ENCODE measurements around the gene HIF3A. TPM values are rescaled to one million over a fixed set of nuclear protein-coding genes. Genes with fewer than 3 reads are reported as not detected.
"Not testable (repeated sequence)": the region's sequence is repeated elsewhere in the genome, so short reads cannot be mapped to it uniquely, and the experiment has no call there.

Gene HIF3A
- total RNA-seq, 2 experiments from 2014 or later: not detected

DNA sequence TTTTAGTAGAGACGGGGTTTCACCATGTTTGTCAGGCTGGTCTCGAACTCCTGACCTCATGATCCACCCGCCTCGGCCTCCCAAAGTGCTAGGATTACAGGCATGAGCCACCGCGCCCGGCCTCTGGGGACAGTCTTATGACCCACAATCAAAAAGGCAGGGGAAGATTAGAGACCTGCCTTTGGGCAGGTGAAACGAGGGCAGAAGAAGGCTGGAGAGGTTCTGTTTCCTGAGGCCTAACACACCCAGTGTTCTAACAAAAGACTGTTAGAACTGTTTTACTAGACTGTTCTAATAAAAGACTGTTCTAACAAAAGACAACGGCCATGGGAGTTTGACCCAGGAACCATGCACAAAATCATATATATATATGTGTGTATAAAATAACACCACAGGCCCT is 26.4 kb downstream of the HIF3A start:
- H3K27ac Mint-ChIP-seq: not testable (repeated sequence)

DNA sequence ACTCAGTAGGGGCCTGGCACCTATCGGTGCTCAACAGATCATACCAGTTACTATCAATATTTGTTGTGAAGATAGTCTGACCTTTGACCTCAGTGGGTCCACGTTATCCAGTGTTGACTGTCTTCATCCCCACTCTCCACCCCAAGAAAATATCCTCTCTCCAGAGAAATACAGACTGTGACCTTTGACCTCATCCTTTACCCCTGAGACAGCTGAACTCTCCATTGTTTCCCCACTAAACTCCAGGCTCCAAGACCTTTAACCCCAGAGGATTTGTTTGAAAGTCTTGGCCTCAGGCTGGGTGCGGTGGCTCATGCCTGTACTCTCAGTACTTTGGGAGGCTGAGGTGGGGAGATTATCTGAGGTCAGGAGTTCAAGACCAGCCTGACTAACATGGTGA is 27.4 kb downstream of the HIF3A start:
- H3K27me3 Mint-ChIP-seq: no peaks in the 10 kb centered on the region
- CTCF ChIA-PET: no interaction called here
- H3K9me3 Mint-ChIP-seq: peaks cover 25% of the 10 kb centered on the region
- no peak overlapping the region for H3K27ac Mint-ChIP-seq
- no peak for DNase-seq
- peaks cover 4% of the 10 kb centered on the region for H3K36me3 Mint-ChIP-seq (ENCODE audit: low read depth)
- H3K4me1 Mint-ChIP-seq: no peaks in the 10 kb centered on the region
- H3K4me3 Mint-ChIP-seq: no peak overlapping the region
- POLR2A ChIA-PET: no interaction called here

More for the DNA sequence above, 26.4 kb downstream of the HIF3A start:
- H3K4me1 Mint-ChIP-seq; POLR2A ChIA-PET; CTCF ChIA-PET; H3K36me3 Mint-ChIP-seq (ENCODE audit: low read depth); DNase-seq; H3K4me3 Mint-ChIP-seq; H3K27me3 Mint-ChIP-seq: not testable (repeated sequence)
- H3K9me3 Mint-ChIP-seq: peaks cover 21% of the 10 kb centered on the region

DNA sequence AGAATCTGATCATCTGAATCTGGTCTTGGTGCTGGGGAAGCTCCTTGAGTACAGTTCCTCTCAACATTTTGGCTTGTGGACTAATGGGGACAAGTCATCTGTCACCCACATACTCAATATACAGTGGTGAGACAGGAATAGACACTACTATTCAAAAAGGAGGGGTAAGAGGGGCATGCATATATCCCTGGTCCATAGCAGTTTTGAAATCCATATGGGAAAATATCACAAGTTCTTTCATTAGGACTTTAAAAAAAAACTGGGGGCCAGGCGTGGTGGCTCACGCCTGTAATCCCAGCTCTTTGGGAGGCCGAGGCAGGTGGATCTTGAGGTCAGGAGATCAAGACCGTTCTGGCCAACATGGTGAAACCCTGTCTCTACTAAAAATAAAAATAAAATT is 29.8 kb downstream of the HIF3A start:
- Mint-ChIP-seq H3K9me3 (peaks cover 32% of the 10 kb centered on the region), H3K27me3 (peaks cover 2% of the 10 kb centered on the region), H3K27ac (no peak overlapping the region), H3K36me3 (ENCODE audit: low read depth) (peaks cover 4% of the 10 kb centered on the region), H3K4me3 (no peak overlapping the region), H3K4me1 (no peaks in the 10 kb centered on the region)
- DNase-seq: no peak
- CTCF ChIA-PET: interaction anchor here (1.0 kb wide), 1 partner anchor 46 kb away, joined by 3 read pairs; no protein-coding TSS in a partner anchor
- POLR2A ChIA-PET: no interaction called here

DNA sequence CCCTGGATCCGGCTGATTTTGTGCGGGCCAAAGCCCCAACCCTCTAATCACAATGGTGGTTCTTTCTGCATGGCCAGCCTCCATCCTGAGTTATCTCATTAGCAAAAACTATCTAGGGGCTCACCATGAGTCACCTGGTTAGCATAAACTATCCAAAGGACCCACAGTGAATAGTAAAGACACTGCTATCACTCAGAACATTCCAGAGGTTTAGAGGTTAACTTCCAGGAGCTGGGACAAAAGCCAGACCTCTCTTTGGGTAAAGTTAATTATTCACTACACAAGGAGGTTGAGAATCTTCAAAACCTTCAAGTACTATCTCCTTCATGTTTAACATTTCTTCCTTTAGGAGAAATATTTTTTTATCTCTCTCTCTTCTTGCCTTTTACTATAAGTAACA is 31.2 kb downstream of the HIF3A start:
- H3K36me3 Mint-ChIP-seq (ENCODE audit: low read depth): peaks cover 4% of the 10 kb centered on the region
- ChIA-PET CTCF (no interaction called here), POLR2A (no interaction called here)
- no peak overlapping the region for H3K27ac Mint-ChIP-seq
- peaks cover 2% of the 10 kb centered on the region for H3K27me3 Mint-ChIP-seq
- H3K9me3 Mint-ChIP-seq: peaks cover 32% of the 10 kb centered on the region
- no peaks in the 10 kb centered on the region for H3K4me1 Mint-ChIP-seq
- DNase-seq: no peak
- H3K4me3 Mint-ChIP-seq: no peak overlapping the region

DNA sequence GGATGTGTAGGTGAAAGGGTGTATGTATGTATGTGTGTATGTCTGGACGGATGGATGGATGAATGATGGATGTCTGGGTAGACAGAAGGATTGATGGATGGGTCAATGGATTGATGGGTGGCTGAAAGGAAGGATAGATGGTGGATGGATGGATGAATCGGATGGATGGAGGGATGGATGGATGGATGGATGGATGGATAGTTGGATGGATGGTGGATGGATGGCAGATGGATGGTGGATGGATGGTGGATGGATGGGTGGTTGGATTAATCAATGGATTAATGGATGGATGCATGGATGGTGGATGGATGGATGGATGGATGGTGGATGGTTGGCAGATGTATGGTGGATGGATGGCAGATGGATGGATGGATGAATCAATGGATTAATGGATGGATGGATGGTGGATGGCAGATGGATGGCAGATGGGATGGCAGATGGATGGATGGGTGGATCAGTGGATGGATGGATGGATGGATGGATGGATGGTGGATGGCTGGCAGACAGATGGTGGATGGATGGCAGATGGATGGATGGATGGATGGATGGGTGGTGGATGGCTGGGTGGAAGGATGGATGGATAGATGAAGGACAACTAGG is 33.6 kb downstream of the HIF3A start:
- H3K27ac Mint-ChIP-seq: no peak overlapping the region
- H3K9me3 Mint-ChIP-seq: peaks cover 29% of the 10 kb centered on the region
- ChIA-PET CTCF (no interaction called here), POLR2A (no interaction called here)
- H3K4me1 Mint-ChIP-seq: no peaks in the 10 kb centered on the region
- peaks cover 2% of the 10 kb centered on the region for H3K27me3 Mint-ChIP-seq
- peaks cover 4% of the 10 kb centered on the region for H3K36me3 Mint-ChIP-seq (ENCODE audit: low read depth)
- H3K4me3 Mint-ChIP-seq: no peak overlapping the region
- DNase-seq: no peak

DNA sequence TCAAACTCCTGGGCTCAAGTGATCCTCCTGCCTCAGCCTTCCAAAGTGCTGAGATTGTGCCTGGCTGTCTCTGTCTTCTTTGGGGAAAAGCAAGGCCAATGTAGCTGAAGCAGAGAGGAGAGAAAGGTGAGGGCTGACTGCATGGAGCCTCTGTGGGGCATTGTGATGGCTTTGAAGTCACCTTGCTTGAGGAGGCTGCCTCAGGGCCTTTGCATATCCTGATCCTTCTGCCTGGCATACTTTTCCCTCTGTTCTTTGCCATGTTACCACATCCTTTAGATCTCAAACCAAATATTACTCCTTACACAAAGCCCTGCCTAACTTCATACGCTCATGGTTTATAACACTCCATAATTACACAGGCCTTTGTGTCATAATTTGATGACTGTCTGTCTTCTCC is 40.6 kb downstream of the HIF3A start:
- H3K27me3 Mint-ChIP-seq: peaks cover 11% of the 10 kb centered on the region
- CTCF ChIA-PET: no interaction called here

DNA sequence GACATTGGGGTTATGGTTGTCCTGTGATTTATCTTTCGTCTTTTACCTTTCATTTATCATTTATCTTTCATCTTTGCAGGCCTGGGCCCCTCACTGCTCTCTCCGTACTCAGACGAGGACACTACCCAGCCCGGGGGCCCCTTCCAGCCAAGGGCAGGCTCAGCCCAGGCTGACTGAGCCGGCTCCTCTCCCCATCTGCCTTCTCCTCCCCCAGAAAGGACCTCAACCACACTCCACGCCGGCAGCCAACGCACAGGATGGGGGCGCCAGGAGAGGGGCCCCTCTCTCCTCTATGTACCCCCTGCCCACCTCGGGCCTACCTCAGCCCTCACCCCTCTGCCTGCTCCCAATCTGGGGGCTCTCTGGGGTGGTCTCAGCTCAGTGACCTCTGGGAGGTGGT is 42.6 kb downstream of the HIF3A start:
- ChIA-PET CTCF (no interaction called here), POLR2A (no interaction called here)
- H3K4me1 Mint-ChIP-seq: no peaks in the 10 kb centered on the region
- H3K27ac Mint-ChIP-seq: no peak overlapping the region
- H3K9me3 Mint-ChIP-seq: no peaks in the 10 kb centered on the region
- H3K27me3 Mint-ChIP-seq: peaks cover 20% of the 10 kb centered on the region
- no peak for DNase-seq
- H3K4me3 Mint-ChIP-seq: no peak overlapping the region
- H3K36me3 Mint-ChIP-seq (ENCODE audit: low read depth): no peaks in the 10 kb centered on the region

More for the DNA sequence above, 40.6 kb downstream of the HIF3A start:
- H3K9me3 Mint-ChIP-seq: no peaks in the 10 kb centered on the region
- no peaks in the 10 kb centered on the region for H3K4me1 Mint-ChIP-seq
- POLR2A ChIA-PET: no interaction called here
- DNase-seq: no peak
- H3K27ac Mint-ChIP-seq: no peak overlapping the region
- H3K36me3 Mint-ChIP-seq (ENCODE audit: low read depth): no peaks in the 10 kb centered on the region
- no peak overlapping the region for H3K4me3 Mint-ChIP-seq

DNA sequence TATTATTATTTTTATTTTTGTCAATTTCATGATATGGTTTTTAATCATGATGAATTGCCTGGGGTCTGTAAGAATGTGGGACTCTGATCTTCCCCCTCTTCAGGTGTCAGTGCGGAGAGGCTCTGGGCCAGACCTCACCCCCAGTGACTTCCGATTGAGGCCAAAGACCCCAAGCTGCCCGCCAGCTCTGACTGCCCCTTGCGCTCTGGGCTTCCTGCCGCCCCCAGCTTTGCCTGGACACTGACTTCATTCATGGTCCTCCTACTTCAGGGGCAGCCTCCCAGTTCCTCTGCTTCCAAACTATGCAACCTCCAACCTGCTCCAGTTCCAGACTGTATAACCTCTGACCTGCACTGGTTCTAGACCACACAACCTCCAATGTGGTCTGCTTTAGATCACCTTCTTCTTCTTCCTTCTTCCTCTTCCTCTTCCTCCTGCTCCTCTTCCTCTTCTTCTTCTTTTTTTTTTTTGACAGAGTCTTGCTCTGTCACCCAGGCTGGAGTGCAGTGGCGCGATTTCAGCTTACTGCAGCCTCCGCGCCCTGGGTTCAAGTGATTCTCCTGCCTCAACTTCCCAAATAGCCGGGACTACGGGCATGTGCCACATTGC is 43.3 kb downstream of the HIF3A start:
- POLR2A ChIA-PET: no interaction called here
- no peaks in the 10 kb centered on the region for H3K36me3 Mint-ChIP-seq (ENCODE audit: low read depth)
- CTCF ChIA-PET: interaction anchor here (1.1 kb wide), 1 partner anchor 312 kb away, joined by 4 read pairs; no protein-coding TSS in a partner anchor
- H3K4me1 Mint-ChIP-seq: no peaks in the 10 kb centered on the region
- DNase-seq: no peak
- no peaks in the 10 kb centered on the region for H3K9me3 Mint-ChIP-seq
- peaks cover 20% of the 10 kb centered on the region for H3K27me3 Mint-ChIP-seq
- no peak overlapping the region for H3K4me3 Mint-ChIP-seq
- H3K27ac Mint-ChIP-seq: no peak overlapping the region

DNA sequence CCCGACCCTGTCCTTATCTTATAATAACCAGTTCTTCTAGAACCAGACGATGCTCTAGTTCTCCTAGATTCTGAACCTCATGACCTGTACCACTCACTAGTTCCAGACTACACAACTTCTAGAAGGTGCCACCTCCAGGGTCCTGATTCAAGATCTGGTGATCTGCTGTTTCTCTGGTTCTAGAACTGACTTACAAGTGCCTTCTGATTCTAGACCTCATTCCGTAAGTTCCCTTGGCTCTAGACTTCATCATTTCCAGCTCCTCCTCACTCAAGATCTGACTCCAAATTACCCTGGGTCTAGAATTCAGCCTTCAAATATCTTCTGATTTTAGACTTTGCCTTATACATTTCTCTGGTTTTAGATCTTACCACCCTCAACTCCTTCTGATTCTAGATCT is 45.1 kb downstream of the HIF3A start:
- H3K27ac Mint-ChIP-seq: no peak overlapping the region
- H3K9me3 Mint-ChIP-seq: no peaks in the 10 kb centered on the region
- DNase-seq: no peak
- H3K27me3 Mint-ChIP-seq: peaks cover 20% of the 10 kb centered on the region
- H3K4me3 Mint-ChIP-seq: no peak overlapping the region
- ChIA-PET CTCF (no interaction called here), POLR2A (no interaction called here)
- peaks cover 9% of the 10 kb centered on the region for H3K4me1 Mint-ChIP-seq
- no peaks in the 10 kb centered on the region for H3K36me3 Mint-ChIP-seq (ENCODE audit: low read depth)

DNA sequence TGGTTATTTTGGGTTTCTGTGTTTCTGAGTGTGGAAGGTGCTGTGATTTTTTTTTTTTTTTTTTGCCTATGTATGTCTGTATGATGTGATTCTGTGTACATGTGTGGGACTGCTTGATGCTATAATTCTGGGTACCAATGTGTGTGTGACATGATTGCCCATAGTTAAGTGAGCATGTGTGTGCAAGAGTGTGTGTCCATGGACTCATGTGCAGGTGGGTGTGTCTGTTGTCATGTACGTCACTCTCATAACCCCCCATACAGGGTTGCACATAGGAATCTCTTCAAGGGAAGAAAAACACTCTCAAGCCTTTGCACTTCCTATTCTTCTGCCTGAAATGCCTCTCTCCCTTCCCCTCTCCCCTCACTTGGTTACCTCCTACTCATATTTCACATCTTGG is 47.5 kb downstream of the HIF3A start:
- POLR2A ChIA-PET: no interaction called here
- CTCF ChIA-PET: no interaction called here
- H3K4me1 Mint-ChIP-seq: peaks cover 29% of the 10 kb centered on the region
- H3K27me3 Mint-ChIP-seq: peaks cover 20% of the 10 kb centered on the region
- no peak overlapping the region for H3K27ac Mint-ChIP-seq
- peaks cover 18% of the 10 kb centered on the region for H3K36me3 Mint-ChIP-seq (ENCODE audit: low read depth)
- no peak overlapping the region for H3K4me3 Mint-ChIP-seq
- no peak for DNase-seq
- no peaks in the 10 kb centered on the region for H3K9me3 Mint-ChIP-seq

DNA sequence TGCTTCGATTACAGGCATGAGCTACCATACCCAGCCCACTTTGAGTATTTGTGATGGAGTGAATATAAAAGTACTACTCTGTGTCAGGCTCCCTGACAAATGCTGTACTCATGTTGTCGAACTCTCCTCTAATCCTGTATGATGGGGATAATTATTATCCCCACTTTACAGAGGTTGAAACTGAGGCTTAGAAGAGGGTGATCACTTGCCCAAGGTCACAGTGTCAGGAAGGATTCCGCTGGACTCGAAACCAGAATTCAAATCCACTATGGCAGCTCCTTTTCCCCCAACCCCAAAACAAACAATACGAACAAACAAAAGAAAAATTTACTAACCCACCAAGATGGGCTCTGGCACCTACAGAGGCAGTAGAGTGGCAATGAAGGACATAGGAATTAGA is 48.3 kb downstream of the HIF3A start:
- no peaks in the 10 kb centered on the region for H3K9me3 Mint-ChIP-seq
- H3K36me3 Mint-ChIP-seq (ENCODE audit: low read depth): peaks cover 22% of the 10 kb centered on the region
- ChIA-PET POLR2A (no interaction called here), CTCF (no interaction called here)
- DNase-seq: no peak
- peaks cover 20% of the 10 kb centered on the region for H3K27me3 Mint-ChIP-seq
- H3K4me1 Mint-ChIP-seq: peaks cover 37% of the 10 kb centered on the region
- H3K27ac Mint-ChIP-seq: peak overlapping the region; percentile 11
- H3K4me3 Mint-ChIP-seq: peak overlapping the region; percentile 94

DNA sequence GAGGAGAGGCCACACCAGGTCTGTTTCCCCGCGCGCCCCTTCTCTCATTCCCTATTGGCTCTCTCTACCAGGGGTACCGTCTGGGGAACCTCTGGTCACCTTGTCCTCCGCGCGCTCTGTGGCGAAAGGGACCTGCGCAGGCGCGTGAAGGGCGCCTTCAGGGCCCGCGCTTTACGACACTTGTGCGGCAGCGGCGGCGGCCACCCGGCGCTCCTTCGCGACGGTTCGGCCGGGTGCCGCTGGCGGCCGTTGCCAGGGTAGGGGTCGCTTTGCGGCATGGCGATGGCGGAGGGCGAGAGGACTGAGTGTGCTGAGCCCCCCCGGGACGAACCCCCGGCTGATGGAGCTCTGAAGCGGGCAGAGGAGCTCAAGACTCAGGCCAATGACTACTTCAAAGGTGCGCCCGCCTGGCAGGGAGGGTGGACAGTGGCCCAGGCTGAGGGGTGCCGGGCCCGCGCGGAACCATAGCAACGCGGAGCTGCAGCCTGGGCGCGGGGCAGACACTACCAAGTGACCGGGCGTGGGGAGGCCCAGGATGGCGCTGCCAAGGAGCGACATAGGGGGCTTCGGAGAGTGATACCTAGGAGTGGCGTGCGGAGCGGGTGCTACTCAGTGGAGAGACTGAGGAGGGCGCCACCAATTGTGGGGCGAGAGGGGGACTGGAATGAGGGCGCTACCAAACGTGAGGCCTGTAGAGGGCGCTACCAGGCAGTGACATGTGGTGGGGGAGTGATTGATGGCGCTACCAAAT is 50.2 kb downstream of the HIF3A start, which contains the start of gene PPP5C:
Gene PPP5C (plus strand): TSS at position 267 of the 751 bp plus-strand sequence. CDS start 10 bp downstream, at position 277.
- peak within 1 kb of the TSS; percentile 94 for H3K4me3 Mint-ChIP-seq
- no peaks in the 10 kb centered on the region for H3K9me3 Mint-ChIP-seq
- H3K36me3 Mint-ChIP-seq (ENCODE audit: low read depth): peaks cover 26% of the 10 kb centered on the region
- peak within 1 kb of the TSS; percentile 84 for H3K27ac Mint-ChIP-seq
- ChIA-PET POLR2A (interaction anchor here (0.6 to 1.1 kb wide), 4 partner anchors 10 to 1851 kb away, joined by 3 to 4 read pairs (median 3); no protein-coding TSS in a partner anchor), CTCF (interaction anchor here (0.7 to 2.3 kb wide), 13 partner anchors 9 to 1986 kb away, joined by 3 to 9 read pairs (median 4); no protein-coding TSS in a partner anchor)
- DNase-seq: peak; percentile 91
- peaks cover 11% of the 10 kb centered on the region for H3K27me3 Mint-ChIP-seq
- peaks cover 55% of the 10 kb centered on the region for H3K4me1 Mint-ChIP-seq

DNA sequence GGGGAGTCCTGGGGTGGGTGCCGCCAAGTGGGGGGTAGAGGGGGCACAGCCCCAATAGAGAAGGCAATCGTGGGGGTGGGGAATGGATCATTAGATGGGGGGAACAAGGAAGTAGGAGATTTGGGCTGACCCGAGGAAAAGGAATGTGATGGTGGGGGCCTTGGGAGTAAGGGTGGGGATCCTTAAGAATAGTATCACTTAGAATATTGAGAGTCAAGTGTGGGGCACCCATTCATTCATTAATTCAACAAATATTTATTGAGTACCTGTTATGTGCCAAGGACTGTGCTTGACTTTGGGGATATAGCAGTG is 50.7 kb downstream of the HIF3A start:
- Mint-ChIP-seq H3K36me3 (ENCODE audit: low read depth) (peaks cover 26% of the 10 kb centered on the region), H3K27ac (peak overlapping the region; percentile 84), H3K9me3 (no peaks in the 10 kb centered on the region), H3K4me1 (peaks cover 57% of the 10 kb centered on the region), H3K4me3 (peak overlapping the region; percentile 94), H3K27me3 (peaks cover 8% of the 10 kb centered on the region)
- ChIA-PET POLR2A (interaction anchor here (0.6 to 1.1 kb wide), 2 partner anchors 10 to 1851 kb away, joined by 3 to 4 read pairs; no protein-coding TSS in a partner anchor), CTCF (interaction anchor here (1.0 to 2.3 kb wide), 12 partner anchors 9 to 67 kb away, joined by 3 to 9 read pairs (median 4); no protein-coding TSS in a partner anchor)
- no peak for DNase-seq

Measured in activated CD4-positive, alpha-beta memory T cell treated with anti-CD3 and anti-CD28 coated beads, Interleukin-2, amount 10 ng/mL, durations not matched to agents 7 days and 5 days (primary cell).